Stimulated activated CD8-positive, alpha-beta memory T cell treated with anti-CD3 and anti-CD28 coated beads, Interleukin-7, amount 100 ng/mL, for 24 hours (primary cell): ENCODE data around the gene DCHS1.

ENCODE experiments used
- DNase-seq: peaks from one replicate; pipeline ENCODE4 v3.0.0-alpha.2; 2020; ENCODE audit warnings: low read depth

Gene DCHS1

GRCh38 chr11:6670202-6670830, 14.7 kb upstream of the DCHS1 start:
- no peak for DNase-seq

GRCh38 chr11:6667733-6668374, 12.2 kb upstream of the DCHS1 start:
- DNase-seq, result no peak

- no peak for DNase-seq
Measured at GRCh38 chr11:6666302-6667183, 10.9 kb upstream of the DCHS1 start.

GRCh38 chr11:6664551-6664950, 8.9 kb upstream of the DCHS1 start:
- DNase-seq, result no peak

- DNase-seq, result no peak
Measured at GRCh38 chr11:6663794-6664469, 8.3 kb upstream of the DCHS1 start.

- DNase-seq, result no peak
Measured at GRCh38 chr11:6660712-6661111, 5.1 kb upstream of the DCHS1 start.

- DNase-seq, result no peak
Measured at GRCh38 chr11:6658647-6659046, 3.0 kb upstream of the DCHS1 start.

GRCh38 chr11:6657346-6657745, 1.7 kb upstream of the DCHS1 start:
- no peak for DNase-seq

- DNase-seq, result no peak
Measured at GRCh38 chr11:6656936-6657335, 1.3 kb upstream of the DCHS1 start.

GRCh38 chr11:6656584-6656915, 941 bp upstream of the DCHS1 start:
- DNase-seq, result no peak

- no peak for DNase-seq
Measured at GRCh38 chr11:6655020-6655789, 404 bp downstream of the DCHS1 start.

GRCh38 chr11:6654281-6655019, 1.2 kb downstream of the DCHS1 start:
- no peak for DNase-seq

GRCh38 chr11:6653656-6654055, 2.0 kb downstream of the DCHS1 start:
- no peak for DNase-seq

GRCh38 chr11:6653097-6653496, 2.5 kb downstream of the DCHS1 start:
- no peak for DNase-seq

GRCh38 chr11:6652182-6652581, 3.4 kb downstream of the DCHS1 start:
- no peak for DNase-seq

- no peak for DNase-seq
Measured at GRCh38 chr11:6650980-6651379, 4.6 kb downstream of the DCHS1 start.

- no peak for DNase-seq
Measured at GRCh38 chr11:6650104-6650503, 5.5 kb downstream of the DCHS1 start.

GRCh38 chr11:6648501-6648900, 7.1 kb downstream of the DCHS1 start:
- no peak for DNase-seq

GRCh38 chr11:6647836-6648235, 7.8 kb downstream of the DCHS1 start:
- no peak for DNase-seq

GRCh38 chr11:6646918-6647679, 8.5 kb downstream of the DCHS1 start:
- no peak for DNase-seq

GRCh38 chr11:6646576-6646917, 9.1 kb downstream of the DCHS1 start:
- no peak for DNase-seq
